ENCODE data around the gene IL1RL1. TPM values are rescaled to one million over a fixed set of nuclear protein-coding genes. Genes with fewer than 3 reads are reported as not detected.

Gene IL1RL1
- polyA plus RNA-seq, 5 donors = 0.14 to 0.28 (median 0.23) TPM

DNA sequence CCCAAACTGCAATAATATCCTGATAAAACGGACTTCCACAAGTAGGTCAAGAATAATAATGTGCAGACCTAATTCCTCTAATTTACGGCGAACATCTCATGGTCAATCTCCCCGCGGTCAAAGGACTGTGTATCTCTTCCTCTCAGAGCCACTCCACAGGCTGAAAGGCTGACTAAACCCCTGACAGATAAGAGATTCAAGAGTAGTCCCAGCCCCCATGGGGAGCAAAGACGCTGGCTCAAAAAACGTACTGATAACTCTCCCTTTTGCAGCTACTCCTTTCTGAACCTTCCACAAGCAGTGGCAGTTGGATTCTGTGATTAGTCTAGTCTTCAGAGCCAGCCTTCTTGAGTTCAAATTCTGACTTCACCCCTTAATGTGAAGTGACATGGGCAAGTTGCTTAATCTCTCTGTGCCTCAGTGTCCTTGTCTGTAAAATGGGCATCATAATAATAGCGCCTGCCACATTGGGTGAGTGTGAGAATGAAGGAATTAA lies 24.6 kb downstream of the IL1RL1 start:
- no peak for DNase-seq

DNA sequence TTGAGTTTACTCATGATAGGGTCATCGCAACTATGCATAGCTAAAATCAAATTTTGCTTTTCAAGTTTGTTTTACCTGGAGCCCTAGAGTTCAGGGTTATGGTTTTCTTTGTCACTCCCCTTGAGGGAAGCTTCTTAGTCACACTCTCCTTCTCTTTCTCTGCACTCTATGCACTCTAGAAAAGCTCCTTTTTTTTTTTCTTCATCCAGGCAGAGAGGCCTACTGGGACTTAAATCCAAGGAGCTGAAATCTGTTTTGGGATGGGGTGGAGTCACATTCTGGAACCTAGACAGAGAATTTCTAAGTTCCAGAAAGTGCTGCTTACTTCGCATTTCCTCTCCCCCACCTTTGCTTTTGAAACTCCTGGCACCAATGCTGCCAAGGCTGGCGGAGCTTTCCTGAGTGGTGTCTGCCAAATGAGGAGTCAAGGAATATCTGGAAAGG lies 25.2 kb downstream of the IL1RL1 start:
- DNase-seq = no peak

- no peak for DNase-seq
These were observed 25.6 kb downstream of the IL1RL1 start for GRCh38 chr2:102337012-102337411.

GRCh38 chr2:102337481-102338386 lies 26.4 kb downstream of the IL1RL1 start:
- no peak for DNase-seq

- no peak for DNase-seq
These were observed 29.4 kb downstream of the IL1RL1 start for GRCh38 chr2:102340778-102341177.

DNA sequence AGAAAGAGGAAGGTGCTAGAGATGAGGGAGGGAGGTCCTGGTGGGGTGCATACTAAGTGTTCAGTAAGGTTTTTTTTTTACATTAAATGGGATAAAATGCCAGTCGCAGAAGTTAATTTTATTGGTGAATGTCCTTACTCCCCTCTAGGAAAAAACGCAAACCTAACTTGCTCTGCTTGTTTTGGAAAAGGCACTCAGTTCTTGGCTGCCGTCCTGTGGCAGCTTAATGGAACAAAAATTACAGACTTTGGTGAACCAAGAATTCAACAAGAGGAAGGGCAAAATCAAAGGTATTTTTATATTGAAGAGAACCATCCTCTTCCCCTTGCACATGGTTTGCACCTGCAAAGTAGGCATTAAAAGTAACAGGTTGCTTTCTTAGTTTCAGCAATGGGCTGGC lies 31.5 kb downstream of the IL1RL1 start:
- no peak for DNase-seq

DNA sequence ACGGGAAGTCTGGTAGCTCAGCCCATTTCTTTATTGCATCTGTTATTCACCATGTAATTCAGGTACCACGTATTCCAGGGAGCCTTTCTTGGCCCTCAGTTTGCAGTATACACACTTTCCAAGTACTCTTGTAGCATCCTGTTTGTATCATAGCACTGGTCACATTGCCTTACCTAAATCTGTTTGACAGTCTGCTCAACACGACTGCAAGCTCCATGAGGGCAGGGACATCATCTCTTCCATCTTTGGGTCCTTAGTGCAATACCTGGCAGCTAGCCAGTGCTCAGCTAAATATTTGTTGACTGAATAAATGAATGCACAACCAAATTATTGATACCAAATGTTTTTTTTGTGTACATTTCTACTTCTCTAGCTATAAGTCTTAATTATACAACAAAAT lies 33.0 kb downstream of the IL1RL1 start:
- no peak for DNase-seq

DNA sequence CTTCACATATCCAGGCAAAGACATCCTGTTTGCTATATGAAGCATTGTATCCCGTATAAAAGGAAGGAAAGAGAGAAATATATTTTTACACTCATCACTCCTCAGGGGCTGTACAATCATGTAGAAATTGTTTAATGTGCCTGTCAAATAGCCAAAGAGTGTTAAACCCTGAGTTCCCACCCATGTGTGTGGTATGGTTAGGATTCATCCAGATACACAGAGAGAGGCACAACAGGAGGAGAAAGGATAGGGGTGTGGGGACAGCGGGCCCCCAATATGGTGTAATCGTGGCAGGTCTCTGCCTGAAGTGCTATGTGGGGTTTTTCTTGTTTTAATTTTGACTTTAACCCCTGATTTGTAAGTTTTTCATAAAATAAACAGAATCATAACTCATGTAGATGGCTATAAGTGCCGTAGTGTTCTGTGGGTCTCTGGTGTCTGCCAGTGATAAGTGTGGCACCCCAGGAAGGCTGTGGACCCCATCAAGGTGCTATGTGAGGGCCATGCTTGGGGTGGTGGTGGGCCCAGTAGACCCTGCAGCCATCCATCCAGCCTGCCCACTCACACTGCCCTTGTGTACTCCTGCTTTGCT lies 34.1 kb downstream of the IL1RL1 start:
- DNase-seq = no peak

GRCh38 chr2:102346381-102347130 lies 35.2 kb downstream of the IL1RL1 start:
- DNase-seq = no peak

DNA sequence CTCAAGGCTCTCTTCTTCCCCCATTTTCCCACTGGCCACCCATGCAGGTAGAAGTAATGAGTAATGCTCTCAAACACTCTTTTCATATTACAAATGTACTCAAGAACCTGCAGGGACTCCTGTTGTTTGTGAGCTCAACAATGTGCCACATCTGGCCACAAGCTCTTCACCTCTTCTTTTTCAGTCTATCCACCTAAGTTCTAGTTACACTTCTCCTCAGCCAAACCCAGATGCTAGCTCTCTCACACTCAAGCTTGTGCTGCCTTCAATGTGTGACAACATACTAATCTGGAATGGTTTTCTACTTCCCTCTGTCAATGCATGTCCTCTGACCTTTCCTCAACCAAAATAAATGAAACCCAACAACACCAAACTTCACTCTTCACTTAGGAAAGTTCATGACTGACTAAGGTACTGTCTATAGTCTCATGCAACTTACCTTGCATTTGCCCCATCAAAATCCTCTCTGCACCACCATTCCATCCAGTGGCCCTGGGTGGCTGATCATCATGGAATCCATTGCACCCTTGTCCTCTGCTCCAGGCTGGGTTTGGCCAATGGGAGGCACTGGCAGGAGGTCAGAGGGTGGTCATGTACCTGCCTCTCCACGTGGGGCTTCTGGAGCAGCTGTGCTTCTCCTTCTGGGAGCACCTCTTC lies 38.9 kb downstream of the IL1RL1 start:
- DNase-seq = no peak

DNA sequence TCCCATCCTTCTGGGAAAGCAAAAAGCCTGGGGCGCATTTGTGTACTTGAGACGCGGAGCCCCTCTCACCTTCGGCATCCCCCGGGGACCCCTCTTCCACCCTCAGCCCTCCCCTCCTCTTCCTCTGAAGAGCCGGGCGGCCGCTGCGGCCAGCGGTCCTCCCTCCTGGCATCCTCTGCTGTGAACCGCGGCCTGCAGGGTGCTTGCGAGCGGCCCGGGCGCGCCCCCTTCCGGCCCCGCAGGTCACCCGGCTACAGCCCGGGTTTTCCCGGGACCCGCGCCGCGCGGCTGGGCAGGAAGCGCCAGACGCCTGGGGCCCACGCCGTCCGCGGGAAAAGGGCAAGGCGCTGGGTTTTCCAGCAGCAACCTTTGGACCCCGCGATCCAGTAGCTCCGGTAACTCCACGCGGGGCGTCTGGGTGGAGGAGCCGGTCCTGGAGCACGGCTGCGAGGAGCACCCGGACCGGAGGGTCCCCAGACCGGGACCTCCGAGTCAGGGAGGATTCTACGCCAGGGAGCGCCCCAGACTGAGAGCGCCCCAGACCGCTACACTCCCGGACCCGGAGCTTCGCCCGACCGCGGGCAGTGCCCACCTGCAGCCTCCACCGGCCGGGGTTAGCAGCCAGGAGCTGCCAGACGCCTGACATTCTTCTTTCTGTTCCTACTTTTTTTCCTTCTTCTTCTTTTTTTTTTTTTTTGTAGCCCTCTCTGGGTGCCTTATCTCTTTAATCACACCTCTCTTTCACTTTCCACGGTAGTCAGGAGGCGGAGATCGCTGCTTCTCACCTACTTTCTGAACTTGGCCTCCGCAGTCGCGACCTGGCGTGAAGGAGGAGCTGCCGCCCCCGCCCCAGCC lies 44.4 kb downstream of the IL1RL1 start, which contains the start of gene IL18R1:
IL18R1 (plus strand) TSS at position 271 of the 855 bp plus-strand sequence. CDS start 6,865 bp downstream, outside the sequence.
- peak; percentile 77 to 79 for DNase-seq

- no peak for DNase-seq
These were observed 45.0 kb downstream of the IL1RL1 start for GRCh38 chr2:102356381-102356712.

- no peak for DNase-seq
These were observed 45.4 kb downstream of the IL1RL1 start for GRCh38 chr2:102356741-102357140.

DNA sequence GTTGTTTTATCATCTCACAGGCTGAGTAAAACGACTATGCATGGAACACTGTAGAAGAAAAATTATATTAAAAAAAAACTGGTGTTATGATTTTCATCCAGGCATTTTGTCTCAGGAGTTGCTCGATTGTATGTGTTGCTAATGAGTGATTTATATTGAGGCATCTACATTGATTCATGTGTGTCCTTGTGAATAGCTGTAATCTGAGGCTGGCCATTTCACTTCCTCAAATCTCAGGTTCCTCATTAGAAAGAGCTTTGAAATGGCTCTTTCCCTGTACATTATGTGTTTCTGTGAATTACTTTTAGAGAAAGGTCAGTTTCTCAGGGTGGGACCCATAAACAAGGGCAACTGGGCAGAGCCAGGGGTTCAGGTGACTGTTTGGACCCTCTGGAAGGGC lies 46.6 kb downstream of the IL1RL1 start:
- no peak for DNase-seq

GRCh38 chr2:102358496-102358895 lies 47.1 kb downstream of the IL1RL1 start:
- DNase-seq = no peak

GRCh38 chr2:102359527-102359926 lies 48.2 kb downstream of the IL1RL1 start:
- no peak for DNase-seq

- no peak for DNase-seq
These were observed 50.4 kb downstream of the IL1RL1 start for GRCh38 chr2:102361632-102362241.

DNA sequence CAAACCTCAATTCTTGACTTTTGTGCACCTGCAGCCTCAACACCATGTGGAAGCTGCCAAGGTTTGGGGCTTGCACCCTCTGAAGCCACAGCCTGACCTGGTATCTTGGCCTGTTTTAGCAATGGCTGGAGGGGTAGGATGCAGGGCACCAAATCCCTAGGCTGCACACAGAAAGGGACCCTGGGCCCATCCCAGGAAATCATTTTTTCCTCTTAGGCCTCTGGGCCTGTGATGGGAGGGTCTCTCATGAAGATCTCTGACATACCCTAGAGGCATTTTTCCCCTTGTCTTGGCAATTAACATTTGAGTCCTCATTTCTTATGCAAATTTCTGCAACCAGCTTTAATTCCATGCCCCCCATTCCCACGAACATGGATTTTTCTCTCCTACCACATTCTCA lies 54.4 kb downstream of the IL1RL1 start:
- no peak for DNase-seq

GRCh38 chr2:102366406-102367112 lies 55.2 kb downstream of the IL1RL1 start:
- DNase-seq = no peak
